Skeletal muscle tissue (tissue), 4 donors: ENCODE results near the gene ARMC6. TPM values are rescaled to one million over a fixed set of nuclear protein-coding genes. Genes with fewer than 3 reads are reported as not detected.

Experiments used
- H3K27ac ChIP-seq: one replicate; pipeline ENCODE4 v1.7.0; 2013; ENCODE audit warnings: mild to moderate bottlenecking, low read depth, low read length, inconsistent platforms
- H3K27me3 ChIP-seq, 3 donors: one replicate each; pipeline ENCODE4 v1.7.0; 2013; ENCODE audit warnings: low read length in 3 of 3; ENCODE audit not compliant: control insufficient read depth in 3 of 3, insufficient read depth in 3 of 3
- H3K36me3 ChIP-seq, 3 donors: one replicate each; pipeline ENCODE4 v1.7.0; 2013; ENCODE audit warnings: low read length in 3 of 3; ENCODE audit not compliant: control insufficient read depth in 3 of 3, insufficient read depth in 3 of 3
- H3K4me1 ChIP-seq, 3 donors: one replicate each; pipeline ENCODE4 v1.7.0; 2013; ENCODE audit warnings: low read length in 3 of 3, mild to moderate bottlenecking in 3 of 3; ENCODE audit not compliant: control insufficient read depth in 3 of 3, insufficient read depth in 3 of 3
- H3K4me3 ChIP-seq, 3 donors: one replicate each; pipeline ENCODE4 v1.7.0; 2013; ENCODE audit warnings: low read length in 3 of 3
- H3K9ac ChIP-seq, 3 donors: one replicate each; pipeline ENCODE4 v1.7.0; 2013; ENCODE audit warnings: low read length in 3 of 3, mild to moderate bottlenecking in 3 of 3, moderate library complexity in 2 of 3, low read depth in 1 of 3
- H3K9me3 ChIP-seq, 3 donors: one replicate each; pipeline ENCODE4 v1.7.0; 2013; ENCODE audit warnings: low read length in 3 of 3; ENCODE audit not compliant: control insufficient read depth in 3 of 3
- total RNA-seq: library from RNA; depleted of rRNA; stranded (reverse); fragments of >200 nt; gene quantifications from one replicate; pipeline ENCODE4 v1.2.3, GENCODE V29; 2014
- donor health status: Osteomylitis.

Gene ARMC6
- 27.1 TPM for total RNA-seq

DNA sequence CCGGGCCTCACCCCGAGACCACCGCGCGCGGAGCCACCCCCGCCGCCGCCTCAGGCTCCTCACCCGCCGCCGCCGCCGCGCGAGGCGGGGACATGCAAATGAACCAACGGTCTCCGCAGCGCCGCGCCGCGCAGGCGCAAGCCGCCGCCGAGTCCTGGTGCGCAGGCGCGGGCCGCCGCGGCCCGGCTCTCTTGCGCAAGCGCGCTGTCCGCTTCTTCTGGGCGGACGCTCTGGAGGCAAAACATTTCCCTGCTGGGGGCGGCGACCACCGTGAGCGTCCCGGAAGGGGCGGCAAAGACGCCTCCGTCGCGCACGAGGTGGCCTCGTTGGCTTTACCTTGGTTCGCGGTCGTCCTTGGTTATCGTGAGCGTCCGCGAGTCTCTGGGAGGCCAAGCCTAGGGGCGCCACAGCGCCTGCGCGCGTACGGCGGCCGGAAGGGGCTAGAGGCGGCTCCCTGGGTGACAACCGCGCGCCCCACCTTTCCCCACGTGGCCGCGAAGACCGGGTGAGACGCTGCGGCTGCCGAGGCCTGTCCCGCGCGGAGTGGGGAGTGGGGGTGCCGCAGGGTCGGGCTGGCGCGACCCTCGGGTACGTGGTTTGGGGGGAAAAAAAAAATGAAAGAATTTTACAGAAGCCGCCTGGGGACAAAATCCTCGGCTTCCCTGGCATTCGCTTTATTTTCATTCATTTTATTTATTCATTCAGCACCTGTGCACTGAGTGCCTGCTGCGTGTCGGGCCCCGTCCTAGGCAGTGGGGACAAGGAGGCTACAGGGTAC, at the start of gene ARMC6, which contains the start of gene SUGP2:
TSS of gene ARMC6 (plus strand) at position 178 of the 778 bp plus-strand sequence. CDS start 607 bp downstream, outside the sequence.
TSS of gene SUGP2 (minus strand) at position 92 of the 778 bp plus-strand sequence. CDS start 2,446 bp downstream, outside the sequence.
- Histone ChIP-seq H3K27ac (peak within 1 kb of the TSS; percentile 82), H3K4me1 (peaks cover 22 to 36% (median 24%) of the 10 kb centered on the region in 3 donors), H3K27me3 (no peaks in the 10 kb centered on the region), H3K9me3 (no peaks in the 10 kb centered on the region), H3K36me3 (peaks cover 10 to 15% (median 12%) of the 10 kb centered on the region in 3 donors), H3K4me3 (peak within 1 kb of the TSS; percentile 85 to 97 (median 88)), H3K9ac (peak within 1 kb of the TSS; percentile 90 to 96 (median 92))

- H3K4me3 ChIP-seq, result no peak overlapping the region
- H3K27ac ChIP-seq, result no peak overlapping the region
- H3K4me1 ChIP-seq, result peaks cover 0 to 6% (median 5%) of the 10 kb centered on the region in 3 donors
- peaks cover 4 to 18% (median 13%) of the 10 kb centered on the region in 3 donors for H3K27me3 ChIP-seq
- H3K36me3 ChIP-seq, result no peaks in the 10 kb centered on the region
- H3K9me3 ChIP-seq, result no peaks in the 10 kb centered on the region
- H3K9ac ChIP-seq, result no peak overlapping the region
Measured at GRCh38 chr19:18984251-18984650, 49.2 kb upstream of the ARMC6 start.

- Histone ChIP-seq H3K27me3 (peaks cover 4 to 18% (median 13%) of the 10 kb centered on the region in 3 donors), H3K9ac (no peak overlapping the region), H3K9me3 (no peaks in the 10 kb centered on the region), H3K36me3 (no peaks in the 10 kb centered on the region), H3K4me3 (no peak overlapping the region), H3K4me1 (peaks cover 0 to 6% (median 5%) of the 10 kb centered on the region in 3 donors), H3K27ac (no peak overlapping the region)
Measured at GRCh38 chr19:18985257-18985656, 48.1 kb upstream of the ARMC6 start.

- Histone ChIP-seq H3K36me3 (peaks cover 2 to 9% (median 8%) of the 10 kb centered on the region in 3 donors), H3K4me3 (no peak overlapping the region), H3K9me3 (no peaks in the 10 kb centered on the region), H3K27ac (no peak overlapping the region), H3K9ac (no peak overlapping the region), H3K4me1 (peaks cover 0 to 6% (median 5%) of the 10 kb centered on the region in 3 donors), H3K27me3 (peaks cover 4 to 18% (median 12%) of the 10 kb centered on the region in 3 donors)
Measured at GRCh38 chr19:18987456-18987855, 45.9 kb upstream of the ARMC6 start.

DNA sequence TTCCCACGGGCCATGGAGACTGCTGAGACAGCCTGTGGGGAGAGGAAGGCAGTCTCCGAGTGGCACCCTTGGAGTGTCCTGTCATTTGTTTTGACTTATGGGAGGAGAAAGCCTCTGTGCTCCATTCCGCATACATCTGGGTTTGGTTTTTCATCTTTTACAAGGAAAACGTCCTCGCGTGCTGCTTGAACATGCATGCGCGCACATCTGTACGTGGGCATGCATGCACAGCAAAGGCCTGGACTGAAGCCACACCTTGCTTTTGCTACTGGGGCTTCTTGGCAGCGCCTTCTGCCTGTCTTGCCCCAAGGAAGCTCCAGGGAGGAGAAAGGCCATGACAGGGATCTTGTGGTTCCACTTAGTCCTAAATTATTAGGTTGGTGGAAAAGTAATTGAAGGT, 44.1 kb upstream of the ARMC6 start:
- Histone ChIP-seq H3K36me3 (peaks cover 20 to 27% (median 25%) of the 10 kb centered on the region in 3 donors), H3K27me3 (peaks cover under 1 to 9% (median 2%) of the 10 kb centered on the region in 3 donors), H3K9ac (no peak overlapping the region), H3K4me3 (no peak overlapping the region), H3K9me3 (no peaks in the 10 kb centered on the region), H3K27ac (no peak overlapping the region), H3K4me1 (peaks cover 0 to 6% (median 5%) of the 10 kb centered on the region in 3 donors)

DNA sequence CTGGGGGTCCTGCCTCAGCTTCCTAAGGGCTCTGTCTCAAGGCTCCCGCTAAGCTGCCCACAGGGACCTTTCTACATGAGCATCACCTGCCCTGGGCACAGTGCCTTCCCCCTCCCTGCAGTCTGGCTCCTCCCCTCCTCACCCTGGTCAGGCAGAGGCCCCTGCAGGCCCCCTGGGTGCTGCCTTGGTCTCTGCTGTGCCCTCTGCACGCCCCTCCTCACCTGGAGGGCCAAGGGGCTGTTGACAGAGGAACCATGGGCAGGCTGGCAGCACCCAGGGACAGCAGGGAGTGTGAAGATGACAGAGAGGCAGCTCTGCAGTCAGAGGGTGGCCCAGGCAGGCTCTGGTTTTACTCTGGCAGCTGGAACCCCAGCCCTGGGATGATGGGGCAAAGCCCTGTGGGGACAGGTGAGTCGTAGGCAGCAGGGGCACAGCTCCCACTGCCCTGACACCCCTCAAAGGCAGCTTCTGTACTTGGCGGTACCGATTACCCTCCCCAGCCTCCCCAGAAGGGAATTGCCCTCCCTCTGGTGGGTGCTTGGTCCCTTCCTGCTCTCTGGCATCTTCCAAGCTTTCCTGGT, 43.2 kb upstream of the ARMC6 start:
- no peak overlapping the region for H3K4me3 ChIP-seq
- H3K27me3 ChIP-seq, result peaks cover 0 to 7% (median 0%) of the 10 kb centered on the region in 3 donors
- H3K9me3 ChIP-seq, result no peaks in the 10 kb centered on the region
- H3K36me3 ChIP-seq, result peaks cover 25 to 34% (median 32%) of the 10 kb centered on the region in 3 donors
- H3K4me1 ChIP-seq, result peaks cover 0 to 6% (median 5%) of the 10 kb centered on the region in 3 donors
- no peak overlapping the region for H3K27ac ChIP-seq
- H3K9ac ChIP-seq, result no peak overlapping the region

GRCh38 chr19:18991006-18991405, 42.4 kb upstream of the ARMC6 start:
- Histone ChIP-seq H3K27me3 (no peaks in the 10 kb centered on the region), H3K27ac (no peak overlapping the region), H3K4me3 (no peak overlapping the region)

DNA sequence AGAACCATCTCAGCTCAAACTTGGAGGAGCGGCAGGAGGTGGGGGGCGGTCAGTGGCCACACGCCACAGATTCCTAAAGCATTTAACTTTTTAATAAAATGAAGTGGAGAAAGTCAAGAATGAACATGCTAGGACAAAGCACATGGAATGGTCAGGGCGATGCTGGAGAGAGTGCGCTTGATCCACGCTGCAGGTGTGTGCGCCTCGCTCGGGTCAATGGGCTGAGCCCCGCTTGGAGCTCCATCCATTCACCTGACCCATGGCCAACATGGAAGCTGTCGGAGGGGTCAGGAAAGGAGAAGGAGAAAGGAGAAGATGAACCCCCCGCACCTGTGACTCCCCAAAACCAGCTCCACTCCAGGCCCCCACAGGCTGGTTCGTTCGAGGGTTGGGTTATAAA, 41.9 kb upstream of the ARMC6 start:
- H3K36me3 ChIP-seq, result peaks cover 30 to 37% (median 36%) of the 10 kb centered on the region in 3 donors
- no peak overlapping the region for H3K9ac ChIP-seq
- H3K4me1 ChIP-seq, result peaks cover 0 to 6% (median 5%) of the 10 kb centered on the region in 3 donors
- H3K27ac ChIP-seq, result no peak overlapping the region
- no peak overlapping the region for H3K4me3 ChIP-seq
- no peaks in the 10 kb centered on the region for H3K9me3 ChIP-seq
- no peaks in the 10 kb centered on the region for H3K27me3 ChIP-seq

More at GRCh38 chr19:18991006-18991405, 42.4 kb upstream of the ARMC6 start:
- Histone ChIP-seq H3K9me3 (no peaks in the 10 kb centered on the region), H3K9ac (no peak overlapping the region), H3K36me3 (peaks cover 30 to 37% (median 36%) of the 10 kb centered on the region in 3 donors), H3K4me1 (peaks cover 0 to 6% (median 5%) of the 10 kb centered on the region in 3 donors)

DNA sequence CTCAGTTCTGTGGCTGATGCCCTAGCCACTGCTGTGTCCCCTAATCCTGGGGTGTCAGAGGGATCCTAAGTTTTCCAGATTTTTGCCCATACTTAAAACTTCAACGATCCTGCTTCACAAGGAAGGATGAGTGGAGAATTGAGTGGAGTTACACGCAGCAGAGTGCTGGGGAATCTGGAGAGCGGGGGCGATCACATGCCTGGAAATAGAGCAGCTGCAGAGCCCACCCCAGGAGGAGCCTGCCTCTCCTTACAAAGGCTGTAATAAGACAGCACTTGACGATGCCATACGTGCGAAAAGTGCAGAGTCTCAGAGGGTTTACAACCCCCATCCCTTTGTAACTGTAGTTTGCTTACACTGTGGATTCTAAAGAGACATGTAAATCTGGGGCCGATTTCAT, 40.7 kb upstream of the ARMC6 start:
- no peak overlapping the region for H3K27ac ChIP-seq
- H3K9ac ChIP-seq, result no peak overlapping the region
- H3K9me3 ChIP-seq, result no peaks in the 10 kb centered on the region
- peaks cover 32 to 41% (median 39%) of the 10 kb centered on the region in 3 donors for H3K36me3 ChIP-seq
- no peaks in the 10 kb centered on the region for H3K4me1 ChIP-seq
- no peaks in the 10 kb centered on the region for H3K27me3 ChIP-seq
- no peak overlapping the region for H3K4me3 ChIP-seq

DNA sequence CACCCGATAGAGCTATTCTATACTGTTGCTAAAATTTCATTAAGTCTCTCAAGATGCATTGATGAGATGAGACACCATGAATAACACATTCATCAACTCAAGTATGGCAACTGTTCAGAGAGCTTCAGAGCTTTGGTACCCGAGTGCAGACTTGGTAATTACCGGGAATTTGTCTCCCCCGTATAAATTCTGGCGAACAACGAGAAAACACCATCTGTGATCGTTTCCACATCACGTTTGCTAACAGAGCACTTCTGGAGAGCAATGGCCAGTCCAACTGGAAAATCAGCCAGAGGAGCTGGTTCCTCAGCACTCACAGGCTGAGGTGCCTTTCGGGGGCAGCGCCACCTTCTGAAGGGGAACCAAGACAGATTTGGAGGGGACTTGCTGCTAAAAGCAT, 40.3 kb upstream of the ARMC6 start:
- Histone ChIP-seq H3K9me3 (no peaks in the 10 kb centered on the region), H3K9ac (no peak overlapping the region), H3K27ac (no peak overlapping the region), H3K4me1 (no peaks in the 10 kb centered on the region), H3K27me3 (no peaks in the 10 kb centered on the region), H3K36me3 (peaks cover 32 to 42% (median 41%) of the 10 kb centered on the region in 3 donors), H3K4me3 (no peak overlapping the region)
